Smooth muscle cell (in vitro differentiated cells): Measurements from ENCODE around the gene OSER1. TPM values are rescaled to one million over a fixed set of nuclear protein-coding genes. Genes with fewer than 3 reads are reported as not detected.

Source experiments
- DNase-seq: peaks from one replicate; lab custom pipeline; 2025; ENCODE audit not compliant: unreplicated experiment; lab: John Stamatoyannopoulos, UW
- H2AFZ ChIP-seq: fragments of 200-600 bp; sonication (generic); 2 replicates; pipeline ENCODE4 v1.6.0; 2016; ENCODE audit warnings: antibody characterized with exemption, low read depth, mild to moderate bottlenecking
- H3F3A ChIP-seq: fragments of 200-600 bp; sonication (generic); 2 replicates; pipeline ENCODE4 v1.6.0; 2017; ENCODE audit warnings: antibody characterized with exemption, low read depth
- H3K27ac ChIP-seq: fragments of 200-600 bp; sonication (generic); 2 replicates; pipeline ENCODE4 v1.5.1; 2016; ENCODE audit warnings: low read depth, mild to moderate bottlenecking
- H3K27me3 ChIP-seq: fragments of 200-600 bp; sonication (generic); 2 replicates; pipeline ENCODE4 v1.6.1; 2016; ENCODE audit warnings: low read depth, mild to moderate bottlenecking
- H3K36me3 ChIP-seq: fragments of 200-600 bp; sonication (generic); 2 replicates; pipeline ENCODE4 v1.5.1; 2016; ENCODE audit warnings: low read depth
- H3K4me1 ChIP-seq: fragments of 200-600 bp; sonication (generic); 2 replicates; pipeline ENCODE4 v1.5.1; 2016; ENCODE audit warnings: low read depth
- H3K4me2 ChIP-seq: fragments of 200-600 bp; sonication (generic); 2 replicates; pipeline ENCODE4 v1.6.0; 2016; ENCODE audit warnings: mild to moderate bottlenecking
- H3K4me3 ChIP-seq: fragments of 200-600 bp; sonication (generic); 2 replicates; pipeline ENCODE4 v1.5.1; 2016; ENCODE audit warnings: mild to moderate bottlenecking
- H3K79me2 ChIP-seq: fragments of 200-600 bp; sonication (generic); 2 replicates; pipeline ENCODE4 v1.6.0; 2016; ENCODE audit warnings: low read depth, mild to moderate bottlenecking
- H3K9ac ChIP-seq: fragments of 200-600 bp; sonication (generic); 2 replicates; pipeline ENCODE4 v1.6.0; 2016; ENCODE audit warnings: low read depth
- H3K9me3 ChIP-seq: fragments of 200-600 bp; sonication (generic); replicated peaks from 2 replicates; pipeline ENCODE4 v1.5.1; 2016; ENCODE audit warnings: low read depth
- H4K20me1 ChIP-seq: fragments of 200-600 bp; sonication (generic); 2 replicates; pipeline ENCODE4 v1.6.0; 2016; ENCODE audit warnings: low read depth
- WGBS: methylation state at CpG from one replicate; pipeline ENCODE4 v1.1.7; 2016; ENCODE audit warnings: low lambda C conversion rate; 5-methylcytosine and 5-hydroxymethylcytosine counted together
- polyA plus RNA-seq: library from polyadenylated mRNA; unstranded; fragments of >200 nt; fragmentation: Nextera tagmentation; extraction: Ambion mirVana; gene quantifications from 2 replicates; pipeline ENCODE4 v1.2.1, GENCODE V29; 2016
- total RNA-seq: library from RNA; depleted of rRNA; stranded (reverse); fragments of >200 nt; gene quantifications from 2 replicates; pipeline ENCODE4 v1.2.3, GENCODE V29; 2014
- TF ChIP-seq, protein P1 (sequence below): fragments of 200-600 bp; sonication (generic); IDR thresholded peaks from 2 replicates; pipeline ENCODE4 v1.5.1; 2017; ENCODE audit warnings: borderline replicate concordance, mild to moderate bottlenecking, antibody characterized with exemption; ENCODE audit not compliant: insufficient read depth, poor library complexity, severe bottlenecking

OSER1 gene
- total and polyA plus RNA-seq, 2 experiments from 2014 or later = 33.1 to 42.3 TPM

DNA sequence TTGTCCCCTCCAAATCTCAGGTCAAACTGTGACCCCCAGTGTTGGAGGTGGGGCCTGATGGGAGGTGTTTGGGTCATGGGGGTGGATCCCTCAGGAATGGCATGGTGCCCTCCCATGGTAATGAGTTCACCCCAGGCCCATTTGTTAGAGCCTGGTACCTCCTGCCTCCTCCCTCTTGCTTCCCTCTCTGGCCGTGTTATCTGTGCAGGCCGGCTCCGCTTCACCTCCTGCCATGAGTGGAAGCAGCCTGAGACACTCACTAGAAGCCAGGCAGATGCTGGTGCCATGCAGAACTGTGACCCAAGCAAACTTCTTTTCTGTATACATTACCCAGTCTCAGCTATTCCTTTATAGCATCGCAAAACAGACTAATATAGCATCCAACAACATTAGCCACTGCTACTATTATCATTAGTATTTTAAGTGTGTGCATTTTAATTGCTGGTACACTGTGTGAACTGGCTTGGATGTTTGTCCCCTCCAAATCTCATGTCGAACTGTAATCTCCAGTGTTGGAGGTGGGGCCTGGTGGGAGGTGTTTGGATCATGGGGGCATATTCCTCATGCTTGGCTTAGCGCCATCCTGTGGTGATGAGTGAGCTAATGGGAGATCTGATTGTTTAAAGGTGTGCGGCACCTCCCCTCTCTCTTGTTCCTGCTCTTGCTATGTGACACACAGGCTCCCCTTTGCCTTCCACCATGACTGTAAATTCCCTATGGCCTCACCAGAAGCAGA lies 12.2 kb upstream of the OSER1 start:
- H3K36me3 ChIP-seq = no peaks in the 10 kb centered on the region
- H2AFZ ChIP-seq = no peak overlapping the region
- no peaks in the 10 kb centered on the region for H3F3A ChIP-seq
- H3K4me3 ChIP-seq = no peak overlapping the region
- no peaks in the 10 kb centered on the region for H3K79me2 ChIP-seq
- no peaks in the 10 kb centered on the region for H3K27me3 ChIP-seq
- H3K9ac ChIP-seq = no peak overlapping the region
- no peaks in the 10 kb centered on the region for H4K20me1 ChIP-seq
- TF ChIP-seq, protein P1, sequence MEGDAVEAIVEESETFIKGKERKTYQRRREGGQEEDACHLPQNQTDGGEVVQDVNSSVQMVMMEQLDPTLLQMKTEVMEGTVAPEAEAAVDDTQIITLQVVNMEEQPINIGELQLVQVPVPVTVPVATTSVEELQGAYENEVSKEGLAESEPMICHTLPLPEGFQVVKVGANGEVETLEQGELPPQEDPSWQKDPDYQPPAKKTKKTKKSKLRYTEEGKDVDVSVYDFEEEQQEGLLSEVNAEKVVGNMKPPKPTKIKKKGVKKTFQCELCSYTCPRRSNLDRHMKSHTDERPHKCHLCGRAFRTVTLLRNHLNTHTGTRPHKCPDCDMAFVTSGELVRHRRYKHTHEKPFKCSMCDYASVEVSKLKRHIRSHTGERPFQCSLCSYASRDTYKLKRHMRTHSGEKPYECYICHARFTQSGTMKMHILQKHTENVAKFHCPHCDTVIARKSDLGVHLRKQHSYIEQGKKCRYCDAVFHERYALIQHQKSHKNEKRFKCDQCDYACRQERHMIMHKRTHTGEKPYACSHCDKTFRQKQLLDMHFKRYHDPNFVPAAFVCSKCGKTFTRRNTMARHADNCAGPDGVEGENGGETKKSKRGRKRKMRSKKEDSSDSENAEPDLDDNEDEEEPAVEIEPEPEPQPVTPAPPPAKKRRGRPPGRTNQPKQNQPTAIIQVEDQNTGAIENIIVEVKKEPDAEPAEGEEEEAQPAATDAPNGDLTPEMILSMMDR = no peak
- H3K27ac ChIP-seq = no peak overlapping the region
- no peaks in the 10 kb centered on the region for H3K9me3 ChIP-seq
- no peaks in the 10 kb centered on the region for H3K4me1 ChIP-seq
- H3K4me2 ChIP-seq = no peak overlapping the region
- 72% methylated on average over 7 of the region's 7 CpGs for WGBS
- no peak for DNase-seq

GRCh38 chr20:44222027-44222426 lies 11.5 kb upstream of the OSER1 start:
- no peak overlapping the region for H3K4me2 ChIP-seq
- H3F3A ChIP-seq = no peaks in the 10 kb centered on the region
- H3K36me3 ChIP-seq = no peaks in the 10 kb centered on the region
- no peaks in the 10 kb centered on the region for H3K4me1 ChIP-seq
- DNase-seq = no peak
- H3K4me3 ChIP-seq = no peak overlapping the region
- no peak overlapping the region for H3K27ac ChIP-seq
- no peak overlapping the region for H2AFZ ChIP-seq
- H4K20me1 ChIP-seq = no peaks in the 10 kb centered on the region
- H3K9ac ChIP-seq = no peak overlapping the region
- H3K9me3 ChIP-seq = no peaks in the 10 kb centered on the region
- no peaks in the 10 kb centered on the region for H3K79me2 ChIP-seq
- H3K27me3 ChIP-seq = no peaks in the 10 kb centered on the region
- WGBS = over 99% methylated on average over 5 of the region's 5 CpGs
- TF ChIP-seq, protein P1 = no peak

- Histone ChIP-seq H3K27me3 (no peaks in the 10 kb centered on the region), H4K20me1 (no peaks in the 10 kb centered on the region), H3K4me1 (no peaks in the 10 kb centered on the region), H3K9ac (no peak overlapping the region), H3K27ac (no peak overlapping the region), H2AFZ (no peak overlapping the region), H3K4me3 (no peak overlapping the region), H3F3A (no peaks in the 10 kb centered on the region), H3K4me2 (no peak overlapping the region), H3K36me3 (no peaks in the 10 kb centered on the region), H3K9me3 (no peaks in the 10 kb centered on the region), H3K79me2 (no peaks in the 10 kb centered on the region)
- WGBS = 95% methylated on average over 3 of the region's 3 CpGs
- DNase-seq = no peak
- TF ChIP-seq, protein P1 = no peak
Measured at GRCh38 chr20:44221368-44221954, 10.9 kb upstream of the OSER1 start.
